ENCODE data around the gene COL27A1.

The COL27A1 gene

DNA sequence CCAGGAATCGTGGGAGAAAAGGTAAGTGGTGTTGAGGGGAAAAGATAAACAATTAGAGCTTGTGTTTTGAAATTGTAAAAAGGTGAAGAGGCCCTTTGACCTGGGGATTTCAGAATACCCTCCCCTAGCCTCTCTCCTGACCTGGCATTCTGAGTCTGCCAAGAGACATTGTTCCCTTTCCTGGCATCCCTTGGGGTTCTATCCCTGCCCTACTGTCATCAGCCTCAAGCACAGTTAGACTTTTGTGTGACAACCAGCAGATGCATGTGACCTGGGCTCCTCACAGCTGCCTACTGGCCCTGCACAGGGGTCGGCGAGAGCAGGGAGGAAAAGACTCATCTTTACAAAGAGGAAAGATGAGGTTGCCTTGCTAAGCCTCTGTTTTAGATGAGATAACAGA is 95.3 kb downstream of the COL27A1 start:
- TF ChIP-seq, protein P1, sequence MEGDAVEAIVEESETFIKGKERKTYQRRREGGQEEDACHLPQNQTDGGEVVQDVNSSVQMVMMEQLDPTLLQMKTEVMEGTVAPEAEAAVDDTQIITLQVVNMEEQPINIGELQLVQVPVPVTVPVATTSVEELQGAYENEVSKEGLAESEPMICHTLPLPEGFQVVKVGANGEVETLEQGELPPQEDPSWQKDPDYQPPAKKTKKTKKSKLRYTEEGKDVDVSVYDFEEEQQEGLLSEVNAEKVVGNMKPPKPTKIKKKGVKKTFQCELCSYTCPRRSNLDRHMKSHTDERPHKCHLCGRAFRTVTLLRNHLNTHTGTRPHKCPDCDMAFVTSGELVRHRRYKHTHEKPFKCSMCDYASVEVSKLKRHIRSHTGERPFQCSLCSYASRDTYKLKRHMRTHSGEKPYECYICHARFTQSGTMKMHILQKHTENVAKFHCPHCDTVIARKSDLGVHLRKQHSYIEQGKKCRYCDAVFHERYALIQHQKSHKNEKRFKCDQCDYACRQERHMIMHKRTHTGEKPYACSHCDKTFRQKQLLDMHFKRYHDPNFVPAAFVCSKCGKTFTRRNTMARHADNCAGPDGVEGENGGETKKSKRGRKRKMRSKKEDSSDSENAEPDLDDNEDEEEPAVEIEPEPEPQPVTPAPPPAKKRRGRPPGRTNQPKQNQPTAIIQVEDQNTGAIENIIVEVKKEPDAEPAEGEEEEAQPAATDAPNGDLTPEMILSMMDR (IDR thresholded peaks at IDR 0.05; ENCODE audit: insufficient read depth, missing control alignments), result no peak
- no peak for FAIRE-seq
- DNase-seq (ENCODE audit: insufficient read length, low spot score), result no peak

DNA sequence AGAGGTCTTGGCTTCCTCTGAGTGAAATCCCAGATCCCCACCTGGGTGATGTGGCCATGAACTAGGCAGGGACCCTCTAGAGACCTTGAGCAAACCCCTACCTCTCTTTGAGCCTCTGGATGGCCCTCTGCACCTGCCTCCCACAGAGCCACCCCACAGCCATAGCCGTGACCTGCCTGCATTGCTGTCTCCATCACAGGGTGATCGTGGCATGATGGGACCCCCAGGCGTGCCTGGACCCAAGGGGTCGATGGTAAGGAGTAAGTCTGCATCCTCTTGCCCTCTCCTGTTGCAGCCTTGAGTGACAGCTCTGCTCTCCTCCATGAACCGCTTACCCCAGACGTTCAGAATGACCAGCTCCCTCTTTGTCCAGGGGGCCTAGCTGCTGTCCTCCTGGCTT is 97.1 kb downstream of the COL27A1 start:
- no peak for DNase-seq (ENCODE audit: insufficient read length, low spot score)
- FAIRE-seq, result no peak
- TF ChIP-seq, protein P1 (IDR thresholded peaks at IDR 0.05; ENCODE audit: insufficient read depth, missing control alignments), result no peak

DNA sequence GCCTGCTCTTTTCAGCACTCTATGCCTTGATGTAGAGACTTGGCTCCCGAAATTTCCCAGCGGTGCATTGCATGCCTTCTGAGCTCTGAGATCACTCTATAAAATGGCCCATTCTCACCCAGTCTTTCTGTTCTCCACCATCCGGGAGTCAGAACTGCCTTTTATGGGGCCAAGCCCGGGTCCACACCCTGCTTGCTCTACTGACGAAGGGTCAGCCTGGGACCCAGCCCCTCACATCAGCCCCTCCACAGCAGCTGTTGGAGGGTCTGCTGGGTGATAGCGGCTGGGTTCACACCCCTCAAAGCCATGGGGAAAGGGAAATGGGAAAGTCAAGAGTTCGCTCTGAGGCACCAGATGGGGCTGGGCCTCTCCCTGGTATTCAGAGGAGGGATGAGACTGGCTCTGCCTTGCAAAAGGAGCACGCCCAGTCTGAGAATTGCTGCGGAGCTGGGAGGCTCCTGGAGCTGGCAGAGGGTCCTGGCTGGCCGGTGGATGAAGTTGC is 101.5 kb downstream of the COL27A1 start:
- DNase-seq (ENCODE audit: insufficient read length, low spot score) (no peak), FAIRE-seq (no peak)
- TF ChIP-seq, protein P1 (IDR thresholded peaks at IDR 0.05; ENCODE audit: insufficient read depth, missing control alignments), result no peak

DNA sequence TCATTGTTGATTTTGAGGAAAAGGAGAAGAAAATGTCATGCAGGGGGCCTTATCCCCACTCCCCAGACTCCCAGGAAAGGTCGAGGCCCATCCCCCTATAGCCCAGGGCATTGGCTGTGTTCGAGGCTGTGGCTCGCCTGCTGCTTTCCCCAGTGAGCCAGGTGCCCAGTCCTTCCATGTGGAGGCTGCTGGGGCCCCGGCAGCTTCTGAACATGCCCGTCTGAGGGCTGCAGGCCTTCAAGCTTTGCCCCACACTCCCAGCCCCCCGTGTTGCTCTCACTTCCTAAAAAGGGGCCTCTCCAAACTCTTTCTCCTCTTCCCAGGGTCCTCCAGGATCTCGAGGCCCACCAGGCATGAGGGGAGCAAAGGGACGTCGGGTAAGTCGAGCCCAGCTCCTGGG is 102.9 kb downstream of the COL27A1 start:
- TF ChIP-seq, protein P1 (IDR thresholded peaks at IDR 0.05; ENCODE audit: insufficient read depth, missing control alignments), result no peak
- FAIRE-seq (no peak), DNase-seq (ENCODE audit: insufficient read length, low spot score) (no peak)

DNA sequence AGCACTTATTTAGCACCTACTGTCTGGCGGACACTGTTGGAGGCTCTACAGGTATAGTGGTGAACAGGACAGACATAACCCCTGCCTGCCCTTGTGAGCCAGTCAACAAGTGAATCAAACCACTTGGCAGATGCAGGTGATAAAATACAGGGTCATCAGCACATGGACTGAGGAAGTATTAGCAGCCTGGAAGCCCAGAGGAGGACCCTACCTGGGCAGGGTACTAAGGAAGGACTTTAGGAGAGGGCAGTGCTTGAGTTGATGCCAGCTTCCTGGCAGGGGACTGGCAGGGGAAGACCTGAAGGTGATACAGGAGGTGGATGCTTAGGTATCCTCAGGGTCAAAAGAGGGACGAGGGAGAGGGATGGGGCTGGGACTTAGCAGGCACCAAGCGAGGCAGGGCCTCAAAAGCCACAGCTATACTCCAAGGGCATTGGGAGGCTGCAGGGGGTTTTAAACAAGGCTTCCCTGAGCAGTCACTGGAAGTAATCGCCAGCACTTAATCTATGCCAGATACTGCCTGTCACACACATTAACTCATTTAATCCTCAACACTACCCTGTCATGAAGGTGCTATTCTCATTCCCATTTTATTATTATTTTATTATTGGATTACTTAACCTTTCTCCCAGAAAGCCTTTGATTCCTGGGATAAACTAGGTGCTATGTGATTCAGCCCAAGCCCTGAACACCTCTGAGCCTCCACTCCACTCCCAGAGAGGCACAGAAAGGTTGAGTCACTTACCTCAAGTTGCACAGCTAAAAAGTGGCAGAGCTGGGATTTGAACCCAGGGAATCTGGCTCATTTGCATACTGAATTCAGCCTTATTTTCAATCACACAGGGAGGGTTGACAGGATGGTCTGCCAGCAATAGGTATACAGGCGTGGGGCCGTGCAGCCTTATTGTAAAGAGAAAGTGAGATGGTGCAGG is 103.8 kb downstream of the COL27A1 start:
- no peak for FAIRE-seq
- DNase-seq (ENCODE audit: insufficient read length, low spot score), result no peak
- TF ChIP-seq, protein P1 (IDR thresholded peaks at IDR 0.05; ENCODE audit: insufficient read depth, missing control alignments), result no peak

DNA sequence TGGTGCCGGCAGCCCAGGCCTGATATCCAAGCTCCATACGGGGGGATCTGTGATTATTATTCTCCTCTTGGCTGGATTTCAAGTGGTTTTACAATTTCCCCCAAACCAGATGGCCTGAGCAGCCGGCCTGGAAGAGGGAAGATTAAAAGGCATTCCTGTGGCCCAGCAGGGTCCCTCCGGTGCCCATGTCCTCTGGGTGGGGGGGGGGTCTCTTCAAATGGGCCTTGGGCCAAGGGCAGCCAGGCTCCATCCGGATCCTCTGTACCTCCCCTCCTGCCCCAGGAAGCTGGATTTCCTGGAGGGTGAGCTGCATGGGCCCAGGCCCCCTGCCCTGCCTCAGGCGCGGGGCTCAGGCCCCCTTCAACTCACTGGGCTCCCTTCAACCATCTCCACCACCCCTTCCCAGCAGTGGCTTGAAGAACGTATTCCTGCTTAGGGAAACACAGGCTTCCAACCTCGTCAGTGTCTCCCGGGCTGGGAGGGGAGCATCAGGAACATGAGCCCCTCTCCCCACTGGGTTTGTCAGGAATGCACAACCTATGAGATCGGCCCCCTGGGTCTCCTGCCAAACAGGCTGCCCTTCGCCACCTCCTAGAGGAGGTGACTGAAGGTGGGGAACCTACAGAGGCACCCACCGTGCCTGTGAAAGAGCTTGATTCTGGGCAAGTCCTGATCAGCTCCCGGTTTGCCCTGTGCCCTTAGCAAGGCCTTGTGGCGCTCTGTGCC is 104.6 kb downstream of the COL27A1 start:
- no peak for DNase-seq (ENCODE audit: insufficient read length, low spot score)
- FAIRE-seq, result no peak
- TF ChIP-seq, protein P1 (IDR thresholded peaks at IDR 0.05; ENCODE audit: insufficient read depth, missing control alignments), result no peak
